Activated CD4-positive, alpha-beta T cell treated with anti-CD3 and anti-CD28 coated beads for 48 hours (primary cell): Measurements from ENCODE around the gene CNN1.

Source experiments
- DNase-seq: peaks from one replicate; pipeline ENCODE4 v3.0.0-alpha.2; 2020

CNN1 gene

GRCh38 chr19:11538232-11539036 is at the start of gene CNN1:
Gene CNN1 (plus strand): TSS chr19:11538851. CDS start chr19:11538928, 77 bp downstream.
- no peak for DNase-seq

GRCh38 chr19:11489378-11489777 is 49.3 kb upstream of the CNN1 start:
- DNase-seq = no peak

DNA sequence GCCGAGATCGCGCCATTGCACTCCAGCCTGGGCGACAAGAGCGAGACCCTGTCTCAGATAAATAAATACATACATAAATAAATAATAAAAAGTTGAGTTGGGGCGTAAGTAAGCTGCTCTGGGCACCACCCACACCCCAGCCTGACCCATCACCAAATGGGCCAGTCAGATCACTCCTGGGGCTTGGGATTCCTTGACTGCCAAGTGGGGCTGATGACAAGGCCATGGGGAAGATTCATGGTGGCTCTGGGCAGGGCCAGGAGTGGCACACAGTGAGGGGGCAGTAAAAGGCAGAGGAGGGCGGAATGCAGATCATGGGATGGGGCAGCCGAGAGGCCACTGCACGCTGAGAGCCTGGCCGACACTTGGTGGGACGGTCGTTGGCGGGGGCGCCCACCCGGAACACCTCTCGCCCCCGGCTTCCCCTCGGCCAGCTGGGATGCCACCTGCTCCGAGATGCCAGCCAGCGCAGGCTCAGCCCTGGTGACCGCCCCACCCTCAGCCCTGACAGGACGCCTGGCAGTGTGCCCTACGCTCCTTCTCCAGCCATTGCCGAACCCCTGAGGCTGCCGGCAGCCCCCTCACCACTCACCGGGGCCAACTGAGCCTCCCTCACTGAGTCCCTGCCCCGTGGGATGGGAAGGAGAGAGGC is 43.9 kb upstream of the CNN1 start:
- no peak for DNase-seq

GRCh38 chr19:11495481-11495880 is 43.2 kb upstream of the CNN1 start:
- no peak for DNase-seq

GRCh38 chr19:11495885-11496284 is 42.8 kb upstream of the CNN1 start:
- DNase-seq = no peak

DNA sequence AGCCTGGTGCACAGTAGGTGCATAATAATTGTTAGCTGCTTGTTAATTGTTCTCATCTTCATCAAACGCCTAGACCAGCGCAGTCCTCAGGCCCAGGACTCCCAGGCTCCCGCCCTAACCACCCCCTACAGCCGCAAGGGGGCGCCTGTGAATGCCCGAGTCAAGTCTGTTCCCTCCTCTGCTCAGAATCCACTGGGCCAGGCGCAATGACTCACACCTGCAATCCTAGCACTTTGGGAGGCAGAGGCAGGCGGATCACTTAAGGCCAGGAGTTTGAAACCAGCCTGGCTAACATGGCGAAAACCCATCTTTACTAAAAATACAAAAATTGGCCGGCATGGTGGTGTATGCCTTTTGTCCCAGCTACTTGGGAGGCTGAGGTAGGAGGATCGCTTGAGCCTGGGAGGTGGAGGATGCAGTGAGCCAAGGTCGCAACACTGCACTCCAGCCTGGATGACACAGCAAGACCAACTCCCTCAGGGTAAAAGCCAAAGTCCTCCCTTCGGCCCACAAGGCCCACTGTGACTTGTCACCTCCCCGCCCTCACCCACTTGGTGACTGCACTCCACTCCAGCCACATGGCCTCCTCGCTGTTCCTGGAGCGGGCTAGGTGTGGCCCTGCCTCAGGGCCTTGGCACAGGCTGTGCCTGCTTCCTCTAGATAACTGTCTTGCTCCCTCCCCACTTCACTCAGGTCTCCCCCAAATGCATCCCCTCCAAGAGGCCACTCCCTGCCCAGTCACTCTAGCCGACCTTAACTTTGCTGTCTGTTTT is 42.1 kb upstream of the CNN1 start:
- DNase-seq = peak; percentile 83

DNA sequence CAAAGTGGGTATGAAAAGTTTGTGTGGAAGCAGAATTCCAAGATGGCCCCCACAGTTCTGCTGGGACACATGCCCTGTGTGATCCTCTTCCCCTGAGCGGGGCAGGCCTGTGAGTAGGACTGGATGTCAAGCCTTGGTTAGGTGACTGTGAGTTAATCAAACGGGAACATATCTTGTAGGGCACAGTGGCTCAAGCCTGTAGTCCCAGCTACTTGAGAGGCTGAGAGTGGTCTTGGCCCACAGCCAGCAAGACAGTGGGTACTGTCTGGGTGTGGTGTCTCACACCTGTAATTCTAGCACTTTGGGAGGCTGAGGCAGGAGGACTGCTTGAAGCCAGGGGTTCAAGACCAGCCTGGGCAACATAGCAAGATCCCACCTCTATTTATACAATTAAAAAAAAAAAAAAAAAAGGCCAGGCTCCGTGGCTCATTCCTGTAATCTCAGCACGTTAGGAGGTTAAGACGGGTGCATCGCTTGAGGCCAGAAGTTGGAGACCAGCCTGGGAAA is 39.4 kb upstream of the CNN1 start:
- DNase-seq = no peak

GRCh38 chr19:11499890-11500420 is 38.7 kb upstream of the CNN1 start:
- DNase-seq = no peak

- DNase-seq = no peak
Observed at GRCh38 chr19:11504502-11505031, 34.1 kb upstream of the CNN1 start.

DNA sequence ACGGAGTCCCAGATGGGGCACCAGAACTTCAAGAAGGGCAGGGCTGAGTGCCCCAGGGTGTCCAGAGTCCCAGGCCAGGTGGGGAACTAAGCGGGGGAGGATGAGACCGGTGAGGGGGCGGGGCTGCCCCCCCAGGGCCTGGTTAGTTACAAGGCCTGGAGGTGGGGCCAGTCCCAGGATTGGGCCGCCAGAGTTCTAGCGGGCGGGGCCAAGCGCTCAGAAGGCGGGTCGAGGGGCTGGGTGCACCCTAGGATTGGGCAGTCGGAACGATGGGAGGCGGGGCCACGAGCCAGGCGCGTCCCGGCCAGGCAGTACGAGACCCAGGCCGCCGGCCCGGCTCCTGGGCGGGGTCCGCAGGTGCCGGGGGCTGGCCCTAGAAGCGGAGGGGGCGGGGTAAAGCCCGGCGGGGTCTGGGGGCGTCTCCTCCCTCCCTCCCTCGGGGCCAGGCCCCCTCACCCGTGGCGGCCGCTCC is 33.6 kb upstream of the CNN1 start:
- peak; percentile 98 for DNase-seq

GRCh38 chr19:11505504-11506100 is 33.0 kb upstream of the CNN1 start, which contains the start of gene ZNF653:
Gene ZNF653 (minus strand): TSS chr19:11505839. CDS start chr19:11505786, 53 bp downstream.
- peak; percentile 97 for DNase-seq

DNA sequence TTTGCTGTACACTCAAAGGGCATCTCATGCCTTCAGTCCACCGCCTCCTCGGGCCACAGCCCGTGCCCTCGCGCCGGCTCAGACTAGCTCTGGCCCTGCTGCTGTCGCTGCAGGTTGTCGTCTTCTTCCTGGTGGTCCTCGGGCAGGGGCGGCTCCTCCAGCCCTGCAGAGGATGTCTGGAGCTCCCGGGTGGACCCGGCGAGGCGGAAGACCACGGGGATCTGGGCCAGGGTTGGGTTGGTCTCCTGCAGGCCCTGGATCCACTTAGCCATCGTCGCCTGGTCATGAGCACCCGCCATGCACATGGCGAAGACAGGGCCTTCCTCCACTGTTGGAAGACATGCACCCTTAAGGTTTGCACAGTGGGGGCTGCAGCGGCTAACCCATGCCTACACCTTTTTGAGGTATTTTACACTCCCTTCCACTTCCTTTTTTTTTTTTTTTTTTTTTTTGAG is 32.5 kb upstream of the CNN1 start:
- DNase-seq = no peak

DNA sequence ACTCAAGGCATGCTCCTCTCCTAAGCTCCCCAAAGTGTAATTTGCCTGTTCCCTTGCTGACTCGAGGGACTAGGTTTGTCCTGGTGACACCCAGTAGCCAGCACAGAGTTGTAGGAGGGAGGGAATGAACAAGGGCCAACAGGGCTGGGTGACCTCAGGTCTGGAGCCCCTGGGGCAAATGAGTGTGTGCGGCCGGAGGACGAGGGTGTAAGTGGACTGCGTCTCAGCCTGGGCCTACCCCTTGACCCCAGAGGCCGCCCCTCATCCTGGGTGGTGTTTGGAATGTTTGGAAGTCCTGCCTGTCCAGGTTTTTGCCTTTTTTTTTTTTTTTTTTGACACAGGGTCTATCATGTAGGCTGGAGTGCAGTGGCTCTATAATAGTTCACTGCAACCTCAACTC is 31.7 kb upstream of the CNN1 start:
- DNase-seq = no peak

- no peak for DNase-seq
Observed at GRCh38 chr19:11507370-11508078, 31.1 kb upstream of the CNN1 start.

DNA sequence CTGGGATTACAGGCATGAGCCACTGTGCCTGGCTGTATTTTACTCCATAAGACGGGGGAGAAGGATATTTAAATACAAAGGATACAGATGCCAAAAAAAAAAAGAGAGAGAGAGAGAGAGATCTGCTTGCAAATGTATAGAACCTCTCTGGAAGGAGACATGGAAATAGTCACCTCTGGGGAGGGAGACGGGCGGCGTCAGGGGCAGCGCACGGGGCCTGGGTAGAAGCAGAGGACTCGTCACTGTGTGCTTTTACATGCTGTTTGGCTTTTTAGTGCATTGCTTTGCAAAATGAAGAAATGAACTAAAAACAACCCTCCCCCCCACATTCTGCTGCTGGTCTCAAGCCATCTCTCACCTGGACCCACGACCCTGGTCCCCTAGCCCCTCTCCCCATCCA is 28.2 kb upstream of the CNN1 start:
- DNase-seq = no peak

DNA sequence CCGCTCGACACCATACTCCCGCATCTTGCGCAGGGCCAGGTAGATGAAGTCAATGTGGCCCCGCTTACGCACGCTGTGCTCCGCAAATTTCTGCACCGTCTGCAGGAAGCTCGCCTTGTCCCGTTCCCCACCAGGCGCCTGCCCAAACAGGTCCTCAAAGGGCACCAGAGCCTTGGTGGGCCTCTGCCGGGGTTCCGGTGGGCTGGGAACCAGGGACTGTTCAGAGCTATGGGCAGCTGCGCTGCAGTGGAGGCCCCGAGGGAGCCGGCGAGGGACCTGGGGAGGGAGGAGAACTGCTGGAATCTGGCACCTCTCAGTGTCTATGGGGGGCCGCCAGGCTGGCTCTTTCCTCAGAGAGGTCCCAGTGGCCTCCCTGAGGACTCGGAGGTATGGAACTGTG is 24.7 kb upstream of the CNN1 start:
- DNase-seq = no peak

- no peak for DNase-seq
Observed at GRCh38 chr19:11519138-11519537, 19.5 kb upstream of the CNN1 start.

DNA sequence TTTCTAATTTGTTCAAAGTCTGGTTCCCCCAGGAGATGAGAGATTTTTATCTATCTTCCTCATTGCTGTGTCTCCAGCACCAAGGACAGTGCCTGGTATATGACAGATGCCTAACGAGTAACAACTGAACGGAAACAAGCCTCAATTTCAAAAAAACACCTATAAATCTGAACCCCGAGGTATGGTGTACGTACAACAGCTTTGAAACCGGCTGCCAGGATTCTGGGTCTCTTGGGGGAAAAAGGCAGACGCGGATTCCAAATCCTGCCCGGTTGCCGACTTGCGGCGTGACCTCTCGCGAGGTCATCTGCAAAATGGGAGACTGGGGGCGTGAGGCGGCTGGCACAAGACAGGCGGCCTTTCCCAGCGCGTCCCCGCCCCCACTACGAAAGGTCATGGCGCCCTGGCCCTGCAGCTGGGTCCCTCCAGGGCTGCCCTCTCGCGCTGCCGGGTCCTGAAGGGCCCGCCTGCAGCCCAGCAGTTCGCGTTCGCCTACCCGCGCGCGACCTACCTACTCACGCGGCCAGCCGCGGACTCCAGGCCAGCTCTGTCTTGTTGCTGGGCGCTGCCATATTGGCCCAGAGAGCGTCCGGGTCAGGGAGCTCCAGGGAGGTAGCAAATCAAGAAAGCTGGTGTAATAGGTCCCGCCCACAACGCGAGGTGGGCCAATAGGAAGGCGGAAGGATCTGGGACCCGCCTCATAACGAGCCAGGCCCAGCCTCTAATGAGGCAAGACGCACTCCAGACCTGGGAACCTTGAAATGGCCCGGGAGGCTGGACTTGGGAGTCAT is 9.9 kb upstream of the CNN1 start, which contains the start of gene ECSIT:
ECSIT (minus strand) TSS at position 584 of the 791 bp plus-strand sequence. CDS start 9,964 bp downstream, outside the sequence.
- DNase-seq = peak; percentile 97

GRCh38 chr19:11530432-11530831 is 8.2 kb upstream of the CNN1 start:
- peak; percentile 80 for DNase-seq

GRCh38 chr19:11534538-11534937 is 4.1 kb upstream of the CNN1 start:
- no peak for DNase-seq
